ENCODE results near the gene NT5C2. TPM values are rescaled to one million over a fixed set of nuclear protein-coding genes. Genes with fewer than 3 reads are reported as not detected.

Gene NT5C2
- total RNA-seq, 2 experiments from 2014 or later = 68.9 to 69.4 TPM

DNA sequence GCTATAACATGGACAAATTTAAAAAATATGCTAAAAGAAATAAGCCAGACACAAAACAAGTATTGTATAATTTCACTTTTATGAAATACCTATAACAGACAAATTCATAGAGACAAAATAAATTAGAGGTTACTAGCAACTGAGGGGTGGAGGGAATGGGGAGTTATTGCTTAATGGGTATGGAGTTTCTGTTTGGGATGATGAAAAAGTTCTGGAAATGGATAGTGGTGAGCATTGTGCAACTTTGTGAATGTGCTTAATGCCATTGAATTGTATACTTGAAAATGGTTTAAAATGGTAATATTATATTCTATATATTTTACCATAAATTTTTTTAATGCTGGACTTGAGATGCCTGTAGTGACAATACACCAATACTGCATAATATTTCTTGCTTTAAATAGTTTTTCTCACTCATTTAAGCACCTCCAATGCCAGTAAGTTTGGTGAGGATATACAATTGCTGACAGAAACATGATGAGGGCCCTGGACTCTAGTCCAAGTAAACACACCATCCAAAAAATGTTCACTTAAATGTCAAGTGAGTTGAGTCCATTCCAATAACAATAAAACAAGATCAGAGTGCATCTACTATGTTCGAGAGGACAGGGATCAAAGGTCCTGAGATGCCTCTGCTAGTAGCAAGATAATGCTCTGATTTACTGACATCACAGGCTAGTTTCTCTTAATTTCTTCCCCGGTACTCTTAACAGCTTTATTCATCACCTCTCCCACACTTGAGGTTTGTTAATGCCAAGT lies 71.9 kb downstream of the NT5C2 start:
- DNase-seq = no peak
- H3K9me3 Mint-ChIP-seq = no peaks in the 10 kb centered on the region
- POLR2A ChIA-PET = no interaction called here
- no peaks in the 10 kb centered on the region for H3K27me3 Mint-ChIP-seq
- ATAC-seq (ENCODE audit: low read depth) = no peak
- H3K4me1 Mint-ChIP-seq = peaks cover 10% of the 10 kb centered on the region
- H3K36me3 Mint-ChIP-seq = peaks cover 9% of the 10 kb centered on the region
- no peak overlapping the region for H3K27ac Mint-ChIP-seq
- H3K4me3 Mint-ChIP-seq = no peak overlapping the region

DNA sequence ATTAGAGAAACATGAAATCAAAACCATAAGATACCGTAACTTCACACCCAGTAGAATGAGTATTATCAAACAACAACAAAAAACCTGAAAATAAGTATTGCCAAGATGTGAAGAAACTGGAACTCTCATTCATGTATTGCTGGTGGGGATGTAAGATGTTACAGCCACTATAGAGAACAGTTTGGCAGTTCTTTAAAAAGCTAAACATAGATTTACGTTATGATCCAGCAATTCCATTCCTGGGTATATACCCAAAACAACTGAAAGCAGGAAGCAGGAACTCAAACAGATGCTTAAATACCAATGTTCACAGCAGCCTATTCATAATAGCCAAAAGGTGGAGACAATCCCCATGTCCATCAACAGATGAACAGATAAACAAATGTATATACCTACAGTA lies 72.5 kb downstream of the NT5C2 start:
- no peaks in the 10 kb centered on the region for H3K27me3 Mint-ChIP-seq
- DNase-seq (no peak), ATAC-seq (ENCODE audit: low read depth) (no peak)
- peaks cover 4% of the 10 kb centered on the region for H3K4me1 Mint-ChIP-seq
- H3K36me3 Mint-ChIP-seq = peaks cover 5% of the 10 kb centered on the region
- POLR2A ChIA-PET = no interaction called here
- no peak overlapping the region for H3K27ac Mint-ChIP-seq
- H3K4me3 Mint-ChIP-seq = no peak overlapping the region
- no peaks in the 10 kb centered on the region for H3K9me3 Mint-ChIP-seq

DNA sequence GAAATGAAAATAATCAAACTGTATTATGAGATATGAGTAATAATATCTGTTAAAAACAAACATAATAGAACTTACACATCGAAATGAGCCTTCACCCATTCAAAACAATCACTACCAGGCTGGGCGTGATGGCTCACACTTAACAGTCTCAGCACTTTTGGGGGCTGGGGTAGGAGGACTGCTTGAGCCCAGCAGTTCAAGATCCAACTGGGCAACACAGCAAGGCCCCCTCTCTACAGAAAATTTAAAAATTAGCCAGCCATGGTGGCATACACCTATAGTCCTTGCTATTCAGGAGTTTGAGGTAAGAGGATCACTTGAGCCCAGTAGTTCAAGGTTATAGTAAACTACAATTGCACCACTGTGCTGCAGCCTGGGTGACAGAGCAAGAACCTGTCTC lies 75.8 kb downstream of the NT5C2 start:
- DNase-seq (no peak), ATAC-seq (ENCODE audit: low read depth) (no peak)
- Mint-ChIP-seq H3K36me3 (no peaks in the 10 kb centered on the region), H3K27me3 (no peaks in the 10 kb centered on the region), H3K27ac (no peak overlapping the region), H3K4me3 (no peak overlapping the region), H3K9me3 (no peaks in the 10 kb centered on the region), H3K4me1 (peaks cover under 1% of the 10 kb centered on the region)
- POLR2A ChIA-PET = no interaction called here

DNA sequence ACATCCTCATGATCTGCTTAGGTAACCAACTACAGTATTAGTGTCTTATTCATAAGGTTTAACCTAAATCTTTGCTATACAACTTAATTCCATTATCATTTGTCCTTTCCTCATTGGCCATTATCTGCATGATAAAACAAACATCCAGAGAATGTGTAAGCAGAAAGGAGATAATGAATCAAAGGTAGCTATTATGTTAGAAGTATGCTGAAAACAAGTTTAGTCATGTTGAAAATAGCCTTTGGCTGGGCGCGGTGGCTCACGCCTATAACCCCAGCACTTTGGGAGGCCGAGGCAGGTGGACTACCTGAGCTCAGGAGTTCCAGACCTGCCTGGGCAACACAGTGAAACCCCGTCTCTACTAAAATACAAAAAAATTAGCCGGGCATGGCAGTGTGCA lies 78.2 kb downstream of the NT5C2 start:
- Mint-ChIP-seq H3K36me3 (peaks cover 8% of the 10 kb centered on the region), H3K27ac (no peak overlapping the region), H3K4me3 (no peak overlapping the region), H3K27me3 (no peaks in the 10 kb centered on the region), H3K4me1 (peaks cover 3% of the 10 kb centered on the region), H3K9me3 (no peaks in the 10 kb centered on the region)
- POLR2A ChIA-PET = interaction anchor here (1.5 kb wide), 1 partner anchor 12 kb away, joined by 3 read pairs; no protein-coding TSS in a partner anchor
- DNase-seq = no peak
- ATAC-seq (ENCODE audit: low read depth) = no peak

DNA sequence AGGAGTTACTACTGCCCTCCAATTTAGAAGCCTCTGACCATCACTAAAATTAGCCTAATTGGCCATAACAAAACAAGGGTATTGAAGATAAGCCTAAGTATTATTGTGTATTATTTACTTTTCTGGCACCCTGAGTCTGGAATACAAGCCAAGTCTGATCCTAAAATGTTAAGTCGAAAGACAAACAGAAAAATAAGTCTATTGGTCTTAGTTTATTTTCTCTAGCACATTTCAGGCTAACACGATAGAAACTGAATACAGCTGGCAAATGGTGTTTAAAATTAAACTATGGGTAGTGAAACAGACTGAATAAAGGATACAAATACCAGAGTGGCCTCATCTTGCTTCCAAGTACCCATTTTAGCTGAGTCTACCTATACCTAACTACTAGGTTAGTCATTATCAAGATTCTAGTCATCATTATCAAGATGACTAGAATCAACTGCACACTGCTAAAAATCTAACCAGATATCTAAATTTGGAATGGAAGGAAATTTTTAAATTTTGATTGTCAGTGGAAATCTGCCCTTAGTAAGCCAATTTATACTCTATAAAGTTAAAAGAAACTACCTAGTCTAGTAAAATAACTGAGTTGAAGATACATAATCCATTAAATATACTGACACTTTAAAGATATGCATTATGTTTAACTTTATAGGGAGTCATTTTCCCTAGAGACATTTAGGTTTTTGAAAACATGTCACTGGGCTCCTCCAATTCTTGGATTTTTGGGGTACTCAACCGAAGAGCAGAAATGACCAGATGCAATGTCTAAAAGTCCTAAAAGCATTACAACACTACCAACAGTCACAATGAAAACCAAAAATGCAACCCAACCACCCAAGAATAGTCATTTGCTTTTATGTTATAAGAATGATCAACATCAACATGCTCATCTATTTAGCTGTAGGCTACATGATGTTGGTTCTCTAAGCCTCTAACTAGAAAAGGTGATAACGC lies 80.9 kb downstream of the NT5C2 start:
- Mint-ChIP-seq H3K36me3 (peaks cover 12% of the 10 kb centered on the region), H3K4me3 (no peak overlapping the region), H3K4me1 (peaks cover 3% of the 10 kb centered on the region), H3K9me3 (no peaks in the 10 kb centered on the region), H3K27me3 (no peaks in the 10 kb centered on the region), H3K27ac (no peak overlapping the region)
- ATAC-seq (ENCODE audit: low read depth) = no peak
- DNase-seq = no peak
- POLR2A ChIA-PET = no interaction called here

DNA sequence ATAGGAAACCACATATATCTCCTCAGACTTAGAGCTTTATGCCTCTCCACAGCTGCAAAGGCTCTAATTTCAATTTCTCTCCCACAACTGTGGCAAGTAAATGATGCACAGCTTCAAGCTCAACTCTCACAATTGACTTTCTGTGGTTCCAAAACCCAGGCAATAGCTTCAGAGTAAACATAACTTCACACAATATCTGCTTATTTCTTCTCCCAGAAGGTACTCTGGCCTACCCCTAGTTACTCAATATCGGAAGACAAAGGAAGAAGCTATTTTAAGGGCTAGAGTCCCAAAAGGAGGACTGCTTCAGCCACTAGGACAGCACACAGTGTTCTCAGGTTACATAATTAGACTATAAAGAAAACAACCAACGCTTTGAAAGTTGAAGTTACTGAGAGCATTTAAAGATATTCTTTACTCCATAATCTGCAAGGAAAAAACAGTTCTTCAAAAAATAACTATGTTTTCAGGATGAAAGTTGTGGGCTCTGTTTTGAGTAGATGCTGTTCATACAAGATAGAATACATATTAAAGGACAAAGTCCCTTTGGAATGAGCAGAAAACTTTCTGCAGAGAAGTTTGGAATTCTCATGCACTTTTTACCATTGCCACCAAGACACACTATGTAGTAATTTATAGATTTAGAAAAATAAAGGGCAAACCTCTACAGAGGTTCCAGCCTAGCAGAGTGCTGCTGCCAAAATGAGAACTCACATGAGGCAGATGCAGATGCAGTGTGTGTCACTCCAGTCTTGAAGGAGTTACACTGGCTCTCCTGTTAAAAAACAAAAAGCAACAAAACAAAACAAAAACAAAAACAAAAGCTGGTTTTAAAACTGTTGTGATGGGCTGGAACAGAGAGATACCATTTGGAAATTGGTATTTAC lies 81.8 kb downstream of the NT5C2 start:
- H3K4me1 Mint-ChIP-seq = peaks cover 3% of the 10 kb centered on the region
- POLR2A ChIA-PET = no interaction called here
- peaks cover 12% of the 10 kb centered on the region for H3K36me3 Mint-ChIP-seq
- H3K27ac Mint-ChIP-seq = no peak overlapping the region
- no peak for DNase-seq
- no peaks in the 10 kb centered on the region for H3K27me3 Mint-ChIP-seq
- ATAC-seq (ENCODE audit: low read depth) = no peak
- H3K9me3 Mint-ChIP-seq = no peaks in the 10 kb centered on the region
- no peak overlapping the region for H3K4me3 Mint-ChIP-seq

DNA sequence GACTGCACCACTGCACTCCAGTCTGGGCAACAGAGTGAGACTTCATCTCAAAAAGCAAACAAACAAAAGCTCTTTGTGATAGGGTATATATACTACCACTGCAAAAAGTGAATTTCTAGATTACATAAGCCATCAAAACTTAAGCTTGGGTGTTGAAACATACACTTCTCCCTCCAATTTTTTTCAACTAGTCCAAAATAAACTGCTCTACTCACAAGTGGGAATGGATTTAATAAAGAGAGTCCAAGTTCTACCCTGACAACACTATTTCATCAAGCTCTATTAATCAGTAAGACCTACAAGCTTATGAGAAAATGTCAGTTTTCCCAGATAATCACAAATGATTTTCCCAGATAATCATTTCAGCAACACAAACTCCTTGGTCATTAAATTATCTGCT lies 82.7 kb downstream of the NT5C2 start:
- no peak for ATAC-seq (ENCODE audit: low read depth)
- H3K9me3 Mint-ChIP-seq = no peaks in the 10 kb centered on the region
- H3K27ac Mint-ChIP-seq = no peak overlapping the region
- POLR2A ChIA-PET = no interaction called here
- H3K27me3 Mint-ChIP-seq = no peaks in the 10 kb centered on the region
- DNase-seq = no peak
- H3K4me3 Mint-ChIP-seq = no peak overlapping the region
- H3K36me3 Mint-ChIP-seq = peaks cover 15% of the 10 kb centered on the region
- H3K4me1 Mint-ChIP-seq = peaks cover 3% of the 10 kb centered on the region

DNA sequence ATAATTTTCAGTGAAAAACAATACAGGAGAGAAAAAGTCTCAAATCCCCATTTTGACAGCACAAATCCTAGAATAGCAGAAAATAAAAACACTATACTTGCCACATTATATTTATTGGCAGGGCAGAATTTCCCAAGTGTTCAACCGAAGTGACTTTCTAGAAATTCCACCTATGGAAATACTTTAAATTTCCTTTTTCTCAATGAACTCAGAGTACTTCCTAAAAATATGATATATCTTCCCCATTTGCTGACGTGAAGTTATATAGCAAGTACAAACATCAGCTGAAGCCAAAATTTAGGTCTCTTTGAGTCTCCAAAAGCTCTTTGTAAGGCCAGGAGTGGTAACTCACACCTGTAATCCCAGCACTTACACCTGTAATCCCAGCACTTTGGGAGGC lies 83.3 kb downstream of the NT5C2 start:
- no peak for DNase-seq
- no peak overlapping the region for H3K27ac Mint-ChIP-seq
- no peaks in the 10 kb centered on the region for H3K9me3 Mint-ChIP-seq
- H3K27me3 Mint-ChIP-seq = no peaks in the 10 kb centered on the region
- ATAC-seq (ENCODE audit: low read depth) = no peak
- POLR2A ChIA-PET = no interaction called here
- no peak overlapping the region for H3K4me3 Mint-ChIP-seq
- peaks cover 3% of the 10 kb centered on the region for H3K4me1 Mint-ChIP-seq
- peaks cover 16% of the 10 kb centered on the region for H3K36me3 Mint-ChIP-seq

DNA sequence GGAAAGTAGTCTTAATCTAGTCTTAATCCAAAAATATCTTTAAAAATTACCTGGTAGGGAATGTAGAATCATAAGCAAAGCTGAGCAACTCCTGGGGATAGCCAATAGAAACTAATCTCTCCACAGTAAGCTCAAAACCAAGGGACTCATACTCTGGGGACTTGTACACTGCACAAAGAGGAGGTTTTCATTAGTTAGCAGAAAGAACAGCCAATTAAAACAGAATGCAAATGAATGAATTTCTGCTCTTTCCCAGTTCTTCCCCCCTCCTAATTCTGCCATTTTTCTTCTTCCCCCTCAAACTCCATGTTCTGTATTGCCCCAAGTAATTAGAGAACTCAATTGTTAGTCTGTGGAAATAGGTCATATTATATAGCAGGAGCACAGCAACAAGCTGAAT lies 86.5 kb downstream of the NT5C2 start:
- no peaks in the 10 kb centered on the region for H3K9me3 Mint-ChIP-seq
- peaks cover 19% of the 10 kb centered on the region for H3K36me3 Mint-ChIP-seq
- H3K27me3 Mint-ChIP-seq = no peaks in the 10 kb centered on the region
- peaks cover 7% of the 10 kb centered on the region for H3K4me1 Mint-ChIP-seq
- no peak for DNase-seq
- ATAC-seq (ENCODE audit: low read depth) = no peak
- H3K4me3 Mint-ChIP-seq = no peak overlapping the region
- no peak overlapping the region for H3K27ac Mint-ChIP-seq
- POLR2A ChIA-PET = no interaction called here

DNA sequence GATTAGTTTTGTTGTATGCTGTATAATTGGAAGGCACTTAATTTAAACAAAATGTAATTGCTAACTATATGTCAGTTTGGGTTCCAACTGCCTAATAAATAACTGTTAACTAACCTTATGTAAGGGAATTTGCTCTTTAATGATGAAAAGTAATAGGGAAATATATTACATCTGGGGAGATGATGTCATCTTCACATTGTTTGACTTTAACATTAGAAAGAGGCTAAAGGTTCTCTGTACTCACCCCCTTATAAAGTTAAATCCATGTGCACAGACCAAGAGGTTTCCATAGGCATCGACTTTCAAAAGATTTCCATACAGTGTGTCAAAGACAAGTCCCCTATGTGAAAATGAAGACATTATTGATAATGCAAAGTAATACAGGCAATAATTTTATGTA lies 87.6 kb downstream of the NT5C2 start:
- no peak overlapping the region for H3K27ac Mint-ChIP-seq
- no peak for ATAC-seq (ENCODE audit: low read depth)
- POLR2A ChIA-PET = no interaction called here
- H3K9me3 Mint-ChIP-seq = no peaks in the 10 kb centered on the region
- H3K27me3 Mint-ChIP-seq = no peaks in the 10 kb centered on the region
- H3K4me1 Mint-ChIP-seq = peaks cover 4% of the 10 kb centered on the region
- no peak for DNase-seq
- no peak overlapping the region for H3K4me3 Mint-ChIP-seq
- H3K36me3 Mint-ChIP-seq = peaks cover 16% of the 10 kb centered on the region

DNA sequence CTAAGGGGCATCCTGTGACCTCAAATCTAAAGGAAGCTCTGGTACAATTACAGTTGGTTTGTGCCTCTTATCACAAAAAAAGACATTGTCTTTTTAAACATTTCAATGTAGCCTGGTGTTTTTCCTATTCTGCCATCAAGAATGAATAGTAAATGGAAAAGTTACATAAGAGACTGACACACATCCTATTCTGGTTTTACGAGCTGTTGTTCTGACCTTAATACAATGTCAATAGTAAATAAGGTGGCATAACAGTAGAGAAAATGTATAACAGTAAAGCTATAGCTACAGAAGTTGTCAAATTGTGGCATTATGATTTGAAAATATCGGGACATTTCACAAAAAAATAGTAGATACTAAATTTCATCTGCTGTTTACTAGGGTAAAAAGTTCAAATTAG lies 88.4 kb downstream of the NT5C2 start:
- no peak for DNase-seq
- Mint-ChIP-seq H3K4me1 (peaks cover 4% of the 10 kb centered on the region), H3K9me3 (no peaks in the 10 kb centered on the region), H3K36me3 (peaks cover 16% of the 10 kb centered on the region), H3K27me3 (no peaks in the 10 kb centered on the region), H3K4me3 (no peak overlapping the region), H3K27ac (no peak overlapping the region)
- POLR2A ChIA-PET = no interaction called here
- ATAC-seq (ENCODE audit: low read depth) = no peak

DNA sequence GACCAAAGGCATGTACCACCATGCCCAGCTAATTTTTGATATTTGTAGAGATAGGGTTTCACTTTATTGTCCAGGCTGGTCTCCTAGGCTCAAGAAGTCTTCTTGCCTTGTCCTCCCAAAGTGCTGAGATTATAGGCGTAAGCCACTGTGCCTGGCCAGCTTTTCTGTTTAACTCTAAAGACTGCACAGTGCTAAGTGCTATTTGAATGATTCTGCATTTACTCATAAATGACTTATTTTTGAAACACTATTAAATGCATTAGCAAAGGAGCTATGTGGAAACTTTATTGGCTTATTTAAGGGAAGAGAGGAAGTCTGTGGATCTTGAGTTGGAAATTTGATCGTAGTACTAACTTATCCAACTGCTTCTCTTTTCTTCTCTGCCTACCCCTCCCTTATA lies 89.1 kb downstream of the NT5C2 start:
- no peak overlapping the region for H3K27ac Mint-ChIP-seq
- no peaks in the 10 kb centered on the region for H3K27me3 Mint-ChIP-seq
- POLR2A ChIA-PET = no interaction called here
- H3K4me1 Mint-ChIP-seq = peaks cover 4% of the 10 kb centered on the region
- H3K4me3 Mint-ChIP-seq = no peak overlapping the region
- no peaks in the 10 kb centered on the region for H3K9me3 Mint-ChIP-seq
- DNase-seq (no peak), ATAC-seq (ENCODE audit: low read depth) (no peak)
- peaks cover 15% of the 10 kb centered on the region for H3K36me3 Mint-ChIP-seq

DNA sequence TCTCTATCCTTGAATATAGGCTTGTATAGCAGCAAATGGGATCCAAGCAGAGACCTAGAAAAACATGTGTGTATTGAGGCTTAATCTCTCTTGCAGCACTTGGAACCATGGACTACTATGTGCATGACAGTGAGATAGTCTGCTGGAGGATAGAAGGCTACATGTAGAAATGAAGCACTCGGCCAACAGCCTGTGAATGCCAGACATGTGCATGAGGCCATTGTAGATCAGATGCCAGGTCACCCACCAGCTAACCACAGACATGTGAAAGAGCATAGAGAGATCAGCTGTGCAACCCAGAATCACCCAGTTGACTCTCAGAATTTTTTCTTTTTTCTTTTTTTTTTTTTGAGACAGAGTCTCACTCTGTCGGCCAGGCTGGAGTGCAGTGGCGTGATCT lies 90.9 kb downstream of the NT5C2 start:
- ATAC-seq (ENCODE audit: low read depth) (no peak), DNase-seq (no peak)
- H3K4me1 Mint-ChIP-seq = peaks cover 4% of the 10 kb centered on the region
- H3K36me3 Mint-ChIP-seq = peaks cover 15% of the 10 kb centered on the region
- H3K9me3 Mint-ChIP-seq = no peaks in the 10 kb centered on the region
- H3K27me3 Mint-ChIP-seq = no peaks in the 10 kb centered on the region
- POLR2A ChIA-PET = no interaction called here
- no peak overlapping the region for H3K4me3 Mint-ChIP-seq
- H3K27ac Mint-ChIP-seq = no peak overlapping the region

Data from activated naive CD8-positive, alpha-beta T cell treated with anti-CD3 and anti-CD28 coated beads, Interleukin-2, amount 10 ng/mL, durations not matched to agents 7 days and 5 days (primary cell).